Keratinocyte (primary cell): ENCODE measurements around the gene TRMT61A. TPM values are rescaled to one million over a fixed set of nuclear protein-coding genes. Genes with fewer than 3 reads are reported as not detected.

Experiments
- DNase-seq: peaks from one replicate; pipeline ENCODE4 v3.0.0-alpha.2; 2011; ENCODE audit warnings: low read depth, missing footprints, low spot score
- FAIRE-seq: peaks from 2 replicates; lab custom pipeline; 2011; peaks lifted over from hg19 to GRCh38; lab: Jason Lieb, UNC
- H2AFZ ChIP-seq: 2 replicates; pipeline ENCODE4 v1.6.0; 2012; ENCODE audit warnings: low read length, control low read depth, inconsistent platforms; ENCODE audit not compliant: control insufficient read depth
- H3K27ac ChIP-seq: 2 replicates; pipeline ENCODE4 v1.5.1; 2011; ENCODE audit warnings: low read length; ENCODE audit not compliant: control insufficient read depth, insufficient read depth
- H3K27me3 ChIP-seq: 3 replicates; pipeline ENCODE4 v1.6.0; 2011; ENCODE audit warnings: low read length; ENCODE audit not compliant: control insufficient read depth, insufficient read depth; ENCODE audit errors: extremely low read depth
- H3K36me3 ChIP-seq, 2 experiments: 2 replicates in 1 of 2; 3 replicates in 1 of 2; pipeline ENCODE4 v1.5.1; 2011; ENCODE audit warnings: low read length in 2 of 2, mild to moderate bottlenecking in 1 of 2; ENCODE audit not compliant: control insufficient read depth in 2 of 2, insufficient read depth in 2 of 2; ENCODE audit errors: extremely low read depth in 1 of 2
- H3K4me1 ChIP-seq: 3 replicates; pipeline ENCODE4 v1.5.1; 2011; ENCODE audit warnings: low read length; ENCODE audit not compliant: control insufficient read depth, insufficient read depth; ENCODE audit errors: extremely low read depth
- H3K4me2 ChIP-seq: 3 replicates; pipeline ENCODE4 v1.6.0; 2011; ENCODE audit warnings: low read depth, low read length; ENCODE audit not compliant: control insufficient read depth, insufficient read depth; ENCODE audit errors: extremely low read depth
- H3K4me3 ChIP-seq, 3 experiments: fragments of 200-600 bp in 1 of 3; sonication (generic) in 1 of 3; 2 replicates in 2 of 3; 3 replicates in 1 of 3; pipeline ENCODE4 v1.5.1; 2011 to 2016; ENCODE audit warnings: low read length in 3 of 3, mild to moderate bottlenecking in 3 of 3, control low read depth in 2 of 3, inconsistent platforms in 1 of 3, low read depth in 1 of 3, mixed read lengths in 1 of 3, mixed run types in 1 of 3, moderate library complexity in 1 of 3; ENCODE audit not compliant: control insufficient read depth in 2 of 3, insufficient read depth in 2 of 3; ENCODE audit errors: extremely low read depth in 1 of 3
- H3K79me2 ChIP-seq: 2 replicates; pipeline ENCODE4 v1.6.0; 2012; ENCODE audit warnings: low read length; ENCODE audit not compliant: control insufficient read depth, insufficient read depth
- H3K9ac ChIP-seq: 3 replicates; pipeline ENCODE4 v1.6.0; 2011; ENCODE audit warnings: low read length; ENCODE audit not compliant: control insufficient read depth, insufficient read depth; ENCODE audit errors: extremely low read depth
- H3K9me1 ChIP-seq: 3 replicates; pipeline ENCODE4 v1.6.0; 2011; ENCODE audit warnings: low read length; ENCODE audit not compliant: control insufficient read depth, insufficient read depth; ENCODE audit errors: extremely low read depth
- H3K9me3 ChIP-seq: 2 replicates; pipeline ENCODE4 v1.5.1; 2012; ENCODE audit warnings: low read depth, low read length; ENCODE audit not compliant: control insufficient read depth
- H4K20me1 ChIP-seq: 3 replicates; pipeline ENCODE4 v1.6.0; 2011; ENCODE audit warnings: low read length; ENCODE audit not compliant: control insufficient read depth, insufficient read depth; ENCODE audit errors: extremely low read depth
- EZH2 ChIP-seq: IDR thresholded peaks from one replicate; pipeline ENCODE4 v1.6.1; 2012; ENCODE audit warnings: inconsistent platforms, mild to moderate bottlenecking, low read length, moderate library complexity
- dilution Hi-C: fragments of 300-500 bp; cut with MboI; formaldehyde crosslinking; loops from one replicate; pipeline ENCODE4 v1.7.0; 2020; ENCODE audit warnings: low sequenced_read_pairs; ENCODE audit not compliant: extremely low pct_ligation_motif_present
- polyA plus RNA-seq, 5 experiments: library from polyadenylated mRNA; depleted of rRNA in 3 of 5; stranded (reverse) in 3 of 5; stranded (forward) in 1 of 5; unstranded in 1 of 5; fragments of >200 nt; gene quantifications; 1 replicate in 1 of 5; 2 replicates in 3 of 5; 3 replicates in 1 of 5; pipeline versions ENCODE4 v1.2.1 to v1.2.3, GENCODE V29; 2011 to 2012; ENCODE audit warnings: missing spikeins in 2 of 5, low read depth in 1 of 5, low replicate concordance in 1 of 5
- TF ChIP-seq, protein P1 (sequence below), 3 experiments: IDR thresholded peaks in 1 of 3; conservative IDR thresholded peaks in 1 of 3; optimal IDR thresholded peaks in 1 of 3; 2 replicates in 2 of 3; 3 replicates in 1 of 3; pipeline versions ENCODE3 to v1.5.1; 2011; ENCODE audit warnings: low read length in 3 of 3, mild to moderate bottlenecking in 3 of 3, moderate library complexity in 2 of 3, control low read depth in 1 of 3, inconsistent platforms in 1 of 3; ENCODE audit not compliant: insufficient read depth in 2 of 3; ENCODE audit errors: extremely low read depth in 1 of 3

The TRMT61A gene
- polyA plus RNA-seq, 1 donor (not counting 4 experiments of a cell fraction or from before 2014, with no cell fraction given), result 4.4 TPM

DNA sequence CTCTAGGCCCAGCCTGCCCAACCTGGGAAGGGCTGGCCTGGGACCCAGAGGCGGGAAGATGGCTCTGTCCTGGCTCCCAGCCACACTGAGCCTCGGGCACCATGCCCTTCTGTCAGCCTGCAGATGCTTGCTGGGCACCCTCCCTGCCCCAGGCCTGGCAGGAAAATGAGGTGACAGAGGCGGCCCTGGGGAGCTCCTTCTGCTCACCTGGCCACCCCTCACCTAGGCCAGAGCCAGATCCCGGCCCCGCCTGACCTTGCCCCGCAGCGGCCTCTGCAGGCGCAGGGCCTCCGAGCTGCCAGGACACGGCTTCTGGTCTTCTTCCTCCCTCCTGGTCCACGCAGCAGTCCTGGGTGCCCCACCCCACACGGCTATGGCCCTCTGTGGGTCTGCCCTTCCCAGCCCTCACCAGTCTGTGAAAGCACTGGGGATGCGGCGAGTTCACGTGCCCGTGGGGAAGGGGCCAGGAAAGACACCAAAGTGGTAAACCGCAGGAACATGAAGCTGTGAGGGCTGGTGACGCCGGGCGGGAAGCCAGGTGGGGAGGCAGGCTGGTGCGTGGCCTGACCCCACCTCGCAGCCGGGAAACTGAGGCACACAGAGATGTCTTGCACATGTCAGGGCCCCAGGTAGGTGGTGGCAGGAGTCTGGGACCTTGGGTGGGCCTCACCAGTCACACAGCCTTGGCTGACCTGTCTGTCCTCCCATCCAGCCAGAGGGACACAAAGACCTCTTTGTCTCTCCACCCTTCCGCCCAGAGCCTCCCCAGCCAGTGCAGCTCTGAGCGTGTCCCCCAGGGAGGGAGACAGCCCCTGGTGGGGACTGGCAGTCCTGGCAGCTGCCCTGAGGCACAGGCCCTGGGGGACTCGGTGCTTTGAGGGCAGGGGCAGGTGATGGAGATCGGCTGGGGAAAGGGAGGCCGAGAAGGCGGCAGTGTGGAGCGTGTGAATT lies 20.6 kb downstream of the TRMT61A start:
- Histone ChIP-seq H3K9ac (no peak overlapping the region), H3K4me1 (peaks cover 18% of the 10 kb centered on the region), H3K27ac (no peak overlapping the region), H3K9me3 (no peaks in the 10 kb centered on the region), H3K79me2 (no peaks in the 10 kb centered on the region), H3K36me3 (no peaks in the 10 kb centered on the region), H4K20me1 (peaks cover 10% of the 10 kb centered on the region), H2AFZ (no peak overlapping the region), H3K4me3 (no peak overlapping the region), H3K9me1 (peaks cover 11% of the 10 kb centered on the region), H3K27me3 (no peaks in the 10 kb centered on the region), H3K4me2 (no peak overlapping the region)
- dilution Hi-C loops, result no loop called here
- DNase-seq (no peak), FAIRE-seq (no peak)
- TF ChIP-seq, protein P1, sequence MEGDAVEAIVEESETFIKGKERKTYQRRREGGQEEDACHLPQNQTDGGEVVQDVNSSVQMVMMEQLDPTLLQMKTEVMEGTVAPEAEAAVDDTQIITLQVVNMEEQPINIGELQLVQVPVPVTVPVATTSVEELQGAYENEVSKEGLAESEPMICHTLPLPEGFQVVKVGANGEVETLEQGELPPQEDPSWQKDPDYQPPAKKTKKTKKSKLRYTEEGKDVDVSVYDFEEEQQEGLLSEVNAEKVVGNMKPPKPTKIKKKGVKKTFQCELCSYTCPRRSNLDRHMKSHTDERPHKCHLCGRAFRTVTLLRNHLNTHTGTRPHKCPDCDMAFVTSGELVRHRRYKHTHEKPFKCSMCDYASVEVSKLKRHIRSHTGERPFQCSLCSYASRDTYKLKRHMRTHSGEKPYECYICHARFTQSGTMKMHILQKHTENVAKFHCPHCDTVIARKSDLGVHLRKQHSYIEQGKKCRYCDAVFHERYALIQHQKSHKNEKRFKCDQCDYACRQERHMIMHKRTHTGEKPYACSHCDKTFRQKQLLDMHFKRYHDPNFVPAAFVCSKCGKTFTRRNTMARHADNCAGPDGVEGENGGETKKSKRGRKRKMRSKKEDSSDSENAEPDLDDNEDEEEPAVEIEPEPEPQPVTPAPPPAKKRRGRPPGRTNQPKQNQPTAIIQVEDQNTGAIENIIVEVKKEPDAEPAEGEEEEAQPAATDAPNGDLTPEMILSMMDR (optimal IDR thresholded peaks at IDR 0.05 in 1 of 3, IDR thresholded peaks at IDR 0.05 in 1 of 3, conservative IDR thresholded peaks at IDR 0.05 in 1 of 3; ENCODE audit: extremely low read depth in 1 of 3, insufficient read depth in 2 of 3, low read length in 3 of 3), result peak in 1 of 3 experiments; percentile 38
- no peak for TF ChIP-seq EZH2

DNA sequence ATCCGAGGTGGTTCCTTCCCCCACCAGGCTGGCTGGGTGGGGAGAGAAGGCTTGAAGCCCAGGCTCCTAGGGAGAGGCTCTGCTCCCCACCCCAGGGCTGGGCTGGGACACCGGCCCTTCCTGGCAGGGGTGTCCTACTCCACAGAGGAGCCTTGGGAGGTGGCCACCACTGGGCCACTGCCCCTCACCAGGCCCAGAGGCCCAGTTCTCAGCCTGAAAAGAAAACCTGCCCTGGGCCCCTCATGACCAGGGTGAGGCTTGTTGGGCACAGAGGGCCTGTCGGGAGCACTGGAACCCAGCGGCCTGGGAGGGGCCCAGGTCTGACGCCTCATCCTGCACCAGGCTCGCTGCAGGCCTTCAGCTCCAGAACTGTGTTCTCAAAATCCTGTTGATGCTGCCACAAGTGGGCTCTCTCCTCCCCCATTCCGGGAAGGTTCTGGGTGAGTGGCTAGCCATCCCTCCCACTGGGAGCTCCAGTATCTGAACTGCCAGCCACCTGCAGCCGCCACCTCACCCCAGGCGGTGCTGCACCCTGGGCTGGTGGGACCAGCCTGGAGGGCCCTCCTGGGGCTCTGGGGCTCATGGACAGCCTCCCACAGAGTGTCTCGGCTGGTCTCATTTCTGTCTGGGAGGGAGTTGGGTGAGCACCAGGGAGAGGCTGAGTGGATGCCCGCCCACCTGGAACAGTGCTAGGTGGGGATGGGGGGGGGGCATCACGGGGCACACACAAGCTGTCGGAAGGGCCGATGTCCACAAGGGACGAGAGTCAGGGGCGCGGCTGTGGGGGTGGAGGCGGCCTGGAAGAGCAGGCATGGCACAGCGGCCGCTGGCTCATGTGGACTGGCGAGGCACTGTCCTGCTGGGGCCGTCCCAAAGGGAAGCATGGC lies 21.7 kb downstream of the TRMT61A start:
- DNase-seq, result no peak
- Histone ChIP-seq H3K9me3 (no peaks in the 10 kb centered on the region), H3K9ac (no peak overlapping the region), H2AFZ (no peak overlapping the region), H3K27ac (no peak overlapping the region), H3K4me1 (peaks cover 18% of the 10 kb centered on the region), H3K36me3 (no peaks in the 10 kb centered on the region), H3K9me1 (peaks cover 11% of the 10 kb centered on the region), H3K4me3 (no peak overlapping the region), H3K4me2 (no peak overlapping the region), H3K79me2 (peaks cover 4% of the 10 kb centered on the region), H3K27me3 (no peaks in the 10 kb centered on the region), H4K20me1 (peaks cover 10% of the 10 kb centered on the region)
- FAIRE-seq, result no peak
- TF ChIP-seq, protein P1 (optimal IDR thresholded peaks at IDR 0.05 in 1 of 3, IDR thresholded peaks at IDR 0.05 in 1 of 3, conservative IDR thresholded peaks at IDR 0.05 in 1 of 3; ENCODE audit: extremely low read depth in 1 of 3, insufficient read depth in 2 of 3, low read length in 3 of 3), result no peak
- dilution Hi-C loops, result no loop called here
